Fibroblast of lung (primary cell): ENCODE data around the gene MYL10.

ENCODE experiments used
- EZH2 ChIP-seq: IDR thresholded peaks from 2 replicates; pipeline ENCODE4 v1.5.1; 2012; ENCODE audit warnings: low read length, control low read depth, mild to moderate bottlenecking; ENCODE audit errors: missing control alignments
- TF ChIP-seq, protein P1 (sequence below), 2 donors: IDR thresholded peaks in 1 of 2; conservative IDR thresholded peaks in 1 of 2; 1 replicate in 1 of 2; 2 replicates in 1 of 2; pipeline ENCODE4 v1.5.1; 2011 to 2012; ENCODE audit warnings: low read length in 2 of 2, control low read depth in 1 of 2, inconsistent platforms in 1 of 2, low read depth in 1 of 2, mild to moderate bottlenecking in 1 of 2

- TF ChIP-seq, protein P1, sequence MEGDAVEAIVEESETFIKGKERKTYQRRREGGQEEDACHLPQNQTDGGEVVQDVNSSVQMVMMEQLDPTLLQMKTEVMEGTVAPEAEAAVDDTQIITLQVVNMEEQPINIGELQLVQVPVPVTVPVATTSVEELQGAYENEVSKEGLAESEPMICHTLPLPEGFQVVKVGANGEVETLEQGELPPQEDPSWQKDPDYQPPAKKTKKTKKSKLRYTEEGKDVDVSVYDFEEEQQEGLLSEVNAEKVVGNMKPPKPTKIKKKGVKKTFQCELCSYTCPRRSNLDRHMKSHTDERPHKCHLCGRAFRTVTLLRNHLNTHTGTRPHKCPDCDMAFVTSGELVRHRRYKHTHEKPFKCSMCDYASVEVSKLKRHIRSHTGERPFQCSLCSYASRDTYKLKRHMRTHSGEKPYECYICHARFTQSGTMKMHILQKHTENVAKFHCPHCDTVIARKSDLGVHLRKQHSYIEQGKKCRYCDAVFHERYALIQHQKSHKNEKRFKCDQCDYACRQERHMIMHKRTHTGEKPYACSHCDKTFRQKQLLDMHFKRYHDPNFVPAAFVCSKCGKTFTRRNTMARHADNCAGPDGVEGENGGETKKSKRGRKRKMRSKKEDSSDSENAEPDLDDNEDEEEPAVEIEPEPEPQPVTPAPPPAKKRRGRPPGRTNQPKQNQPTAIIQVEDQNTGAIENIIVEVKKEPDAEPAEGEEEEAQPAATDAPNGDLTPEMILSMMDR (conservative IDR thresholded peaks at IDR 0.05 in 1 of 2, IDR thresholded peaks at IDR 0.05 in 1 of 2; ENCODE audit: low read depth in 1 of 2, low read length in 2 of 2), result no peak
- TF ChIP-seq EZH2, result no peak
Measured at GRCh38 chr7:101594790-101595189, 34.3 kb downstream of the MYL10 start.
